ENCODE measurements around the gene PAPSS1.
"Not testable (repeated sequence)": the region's sequence is repeated elsewhere in the genome, so short reads cannot be mapped to it uniquely, and the experiment has no call there.

PAPSS1 gene

DNA sequence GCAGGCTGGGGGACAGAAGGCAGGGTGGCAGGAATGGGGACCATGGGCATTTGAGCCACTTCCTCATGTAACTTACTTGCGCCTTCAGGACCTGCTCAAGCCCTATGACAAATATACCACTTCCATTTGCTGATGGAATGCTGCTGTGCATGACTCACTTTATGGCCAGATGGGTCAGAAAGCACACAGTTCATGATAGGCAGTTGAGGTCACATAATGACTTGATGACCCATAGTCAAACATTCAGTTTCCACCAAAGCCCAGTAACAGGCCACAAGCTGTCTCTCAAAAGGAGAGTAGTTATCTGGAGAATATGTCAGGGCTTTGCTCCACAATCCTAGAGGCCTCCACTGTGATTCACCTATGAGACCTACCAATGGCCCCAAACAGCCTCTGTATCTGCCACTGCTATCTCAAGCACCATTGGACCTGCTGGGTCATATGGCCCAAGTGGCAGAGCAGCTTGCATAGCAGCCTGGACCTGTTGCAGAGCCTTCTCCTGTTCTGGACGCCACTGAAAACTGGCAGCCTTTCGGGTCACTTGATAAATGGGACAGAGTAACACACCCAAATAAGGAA lies 5.3 kb upstream of the PAPSS1 start:
- DNase-seq (ENCODE audit: low spot score) (no peak), ATAC-seq (ENCODE audit: low read depth) (no peak)
- TF ChIP-seq, protein P1, sequence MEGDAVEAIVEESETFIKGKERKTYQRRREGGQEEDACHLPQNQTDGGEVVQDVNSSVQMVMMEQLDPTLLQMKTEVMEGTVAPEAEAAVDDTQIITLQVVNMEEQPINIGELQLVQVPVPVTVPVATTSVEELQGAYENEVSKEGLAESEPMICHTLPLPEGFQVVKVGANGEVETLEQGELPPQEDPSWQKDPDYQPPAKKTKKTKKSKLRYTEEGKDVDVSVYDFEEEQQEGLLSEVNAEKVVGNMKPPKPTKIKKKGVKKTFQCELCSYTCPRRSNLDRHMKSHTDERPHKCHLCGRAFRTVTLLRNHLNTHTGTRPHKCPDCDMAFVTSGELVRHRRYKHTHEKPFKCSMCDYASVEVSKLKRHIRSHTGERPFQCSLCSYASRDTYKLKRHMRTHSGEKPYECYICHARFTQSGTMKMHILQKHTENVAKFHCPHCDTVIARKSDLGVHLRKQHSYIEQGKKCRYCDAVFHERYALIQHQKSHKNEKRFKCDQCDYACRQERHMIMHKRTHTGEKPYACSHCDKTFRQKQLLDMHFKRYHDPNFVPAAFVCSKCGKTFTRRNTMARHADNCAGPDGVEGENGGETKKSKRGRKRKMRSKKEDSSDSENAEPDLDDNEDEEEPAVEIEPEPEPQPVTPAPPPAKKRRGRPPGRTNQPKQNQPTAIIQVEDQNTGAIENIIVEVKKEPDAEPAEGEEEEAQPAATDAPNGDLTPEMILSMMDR (IDR thresholded peaks at IDR 0.05; ENCODE audit: poor library complexity, severe bottlenecking): no peak

DNA sequence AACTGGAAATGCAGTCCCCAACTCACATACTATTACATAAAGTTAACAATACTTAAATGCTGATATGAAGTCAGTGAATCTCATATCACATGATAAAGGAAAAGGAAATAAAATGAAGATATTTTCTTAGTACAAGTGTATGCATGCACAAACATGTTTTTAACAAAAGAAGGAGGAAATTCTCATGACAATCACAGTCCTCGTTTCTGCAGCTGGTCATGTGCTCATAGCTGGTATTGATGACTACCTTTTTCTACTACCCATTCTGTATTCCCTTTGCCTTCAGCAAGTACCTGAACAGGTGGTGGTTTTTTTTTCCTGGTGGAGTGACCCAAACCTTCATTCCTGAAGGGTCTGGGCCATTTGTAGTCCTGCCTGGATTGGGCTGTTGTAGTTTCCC lies 3.3 kb upstream of the PAPSS1 start:
- H3K9me3 ChIP-seq (ENCODE audit: severe bottlenecking); H3K4me3 ChIP-seq (ENCODE audit: severe bottlenecking); H3K4me1 ChIP-seq (ENCODE audit: insufficient read depth, poor library complexity, severe bottlenecking); H3K27me3 ChIP-seq (ENCODE audit: insufficient read depth, poor library complexity, severe bottlenecking); DNase-seq (ENCODE audit: low spot score); ATAC-seq (ENCODE audit: low read depth); H3K36me3 ChIP-seq (ENCODE audit: low read depth); H3K27ac ChIP-seq (ENCODE audit: poor library complexity, severe bottlenecking): not testable (repeated sequence)

More for the DNA sequence above, 5.3 kb upstream of the PAPSS1 start:
- no peaks in the 10 kb centered on the region for H3K27me3 ChIP-seq (ENCODE audit: insufficient read depth, poor library complexity, severe bottlenecking)
- no peaks in the 10 kb centered on the region for H3K4me1 ChIP-seq (ENCODE audit: insufficient read depth, poor library complexity, severe bottlenecking)
- no peaks in the 10 kb centered on the region for H3K36me3 ChIP-seq (ENCODE audit: low read depth)
- H3K27ac ChIP-seq (ENCODE audit: poor library complexity, severe bottlenecking): no peak overlapping the region
- H3K9me3 ChIP-seq (ENCODE audit: severe bottlenecking): no peaks in the 10 kb centered on the region
- H3K4me3 ChIP-seq (ENCODE audit: severe bottlenecking): no peak overlapping the region

DNA sequence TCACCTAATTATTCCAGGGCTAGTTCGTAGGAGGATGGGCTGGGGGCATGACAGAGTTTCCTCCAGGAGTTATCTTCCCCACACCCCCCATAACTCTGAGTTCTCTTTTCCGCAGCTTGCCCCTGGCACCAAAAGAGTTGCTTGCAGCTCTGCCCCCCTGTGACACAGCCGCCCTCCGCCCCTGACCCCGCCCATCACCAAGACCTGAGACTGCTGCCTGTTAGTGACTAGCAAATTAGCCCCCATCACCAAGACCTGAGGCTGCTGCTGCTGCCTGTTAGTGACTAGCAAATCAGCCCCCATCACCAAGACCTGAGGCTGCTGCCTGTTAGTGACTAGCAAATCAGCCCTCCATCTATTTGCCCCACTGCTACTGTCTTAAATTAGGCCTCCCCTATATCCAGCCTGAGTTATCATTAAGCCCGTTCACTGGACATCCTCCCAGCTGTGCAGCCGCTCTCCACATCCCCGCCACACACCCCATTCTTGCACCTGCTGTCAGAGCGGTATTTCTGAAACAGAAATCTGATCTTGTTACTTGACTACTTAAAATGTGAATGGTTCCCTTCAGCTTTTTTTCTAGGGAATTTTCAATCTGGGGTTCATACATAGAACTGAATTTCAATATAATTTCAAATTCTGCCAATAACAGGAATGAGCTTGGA lies 1.5 kb upstream of the PAPSS1 start:
- H3K27ac ChIP-seq (ENCODE audit: poor library complexity, severe bottlenecking): no peak overlapping the region
- DNase-seq (ENCODE audit: low spot score): no peak
- no peak for ATAC-seq (ENCODE audit: low read depth)
- peaks cover 6% of the 10 kb centered on the region for H3K4me1 ChIP-seq (ENCODE audit: insufficient read depth, poor library complexity, severe bottlenecking)
- H3K36me3 ChIP-seq (ENCODE audit: low read depth): no peaks in the 10 kb centered on the region; the same call in 1 of the 2 replicates
- no peaks in the 10 kb centered on the region for H3K9me3 ChIP-seq (ENCODE audit: severe bottlenecking)
- H3K27me3 ChIP-seq (ENCODE audit: insufficient read depth, poor library complexity, severe bottlenecking): no peaks in the 10 kb centered on the region
- TF ChIP-seq, protein P1 (IDR thresholded peaks at IDR 0.05; ENCODE audit: poor library complexity, severe bottlenecking): no peak
- H3K4me3 ChIP-seq (ENCODE audit: severe bottlenecking): no peak overlapping the region

DNA sequence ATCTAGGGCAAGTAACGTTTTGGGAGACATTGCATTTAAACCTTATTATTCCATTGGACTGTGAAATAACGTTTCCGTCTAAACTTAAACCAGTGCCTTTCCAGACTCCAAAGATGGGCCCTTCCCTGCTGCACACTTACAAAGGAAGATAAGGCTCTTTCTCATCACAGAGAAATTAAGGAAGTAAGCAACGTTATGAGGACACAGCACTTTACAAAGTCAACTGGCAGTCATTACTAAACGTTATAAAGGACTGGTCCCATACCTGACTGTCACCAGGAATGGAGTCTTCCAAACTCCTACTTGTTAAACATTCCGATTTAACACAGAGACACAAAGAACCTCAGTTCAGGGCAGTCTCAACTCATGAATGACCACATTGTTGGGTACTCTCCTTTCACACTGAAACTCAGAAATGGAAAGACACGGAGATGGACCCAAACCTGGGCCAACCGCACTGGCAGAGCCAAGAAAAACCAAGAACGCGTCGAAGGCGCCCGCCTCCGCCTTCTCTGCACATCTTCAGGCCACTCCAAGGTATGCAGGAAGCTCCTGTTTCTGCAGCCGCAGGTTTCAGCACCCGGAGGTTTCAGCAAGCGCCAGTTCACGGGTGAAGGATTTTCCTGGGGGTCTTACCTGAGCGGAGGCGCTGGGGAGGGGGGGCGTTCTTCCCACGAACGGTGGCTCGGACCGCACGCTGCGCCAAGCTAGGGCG lies 670 bp downstream of the PAPSS1 start:
- Histone ChIP-seq H3K4me3 (ENCODE audit: severe bottlenecking) (peak overlapping the region; percentile 61), H3K36me3 (ENCODE audit: low read depth) (no peaks in the 10 kb centered on the region; the same call in 1 of the 2 replicates), H3K27ac (ENCODE audit: poor library complexity, severe bottlenecking) (peak overlapping the region; percentile 54), H3K9me3 (ENCODE audit: severe bottlenecking) (no peaks in the 10 kb centered on the region), H3K4me1 (ENCODE audit: insufficient read depth, poor library complexity, severe bottlenecking) (peaks cover 6% of the 10 kb centered on the region), H3K27me3 (ENCODE audit: insufficient read depth, poor library complexity, severe bottlenecking) (no peaks in the 10 kb centered on the region)
- ATAC-seq (ENCODE audit: low read depth): peak; percentile 47
- peak; percentile 64 for DNase-seq (ENCODE audit: low spot score)
- TF ChIP-seq, protein P1 (IDR thresholded peaks at IDR 0.05; ENCODE audit: poor library complexity, severe bottlenecking): no peak

DNA sequence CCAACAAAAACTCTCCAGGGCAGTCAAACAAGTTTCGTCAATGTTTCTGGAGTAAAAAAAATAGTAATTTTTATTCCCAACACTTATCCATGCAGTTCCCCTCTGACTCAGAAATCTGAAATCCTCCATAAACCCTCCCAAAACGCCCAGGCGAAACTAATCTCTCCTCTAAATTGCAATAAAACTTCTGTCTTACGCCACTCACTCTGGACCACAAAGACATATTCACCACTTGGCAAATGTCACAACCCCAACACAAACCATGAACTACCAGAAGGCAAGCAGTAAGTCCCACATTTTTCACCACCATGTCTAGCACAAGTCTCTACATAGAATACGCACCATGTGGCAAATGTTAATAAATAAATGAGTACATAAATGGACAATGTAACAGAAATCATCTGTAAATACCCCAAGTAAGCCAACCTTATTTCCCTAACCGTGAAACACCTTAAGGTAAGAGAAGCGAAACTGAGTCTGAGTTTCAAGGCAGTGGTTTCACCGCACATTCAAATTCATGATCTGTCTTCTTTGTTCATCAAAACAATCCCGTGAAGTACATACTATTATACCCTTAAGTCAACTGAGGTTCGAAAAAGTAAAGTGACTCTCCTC lies 1.6 kb downstream of the PAPSS1 start:
- TF ChIP-seq, protein P1 (IDR thresholded peaks at IDR 0.05; ENCODE audit: poor library complexity, severe bottlenecking): no peak
- peak overlapping the region; percentile 61 for H3K4me3 ChIP-seq (ENCODE audit: severe bottlenecking)
- H3K4me1 ChIP-seq (ENCODE audit: insufficient read depth, poor library complexity, severe bottlenecking): peaks cover 6% of the 10 kb centered on the region
- no peak for DNase-seq (ENCODE audit: low spot score)
- ATAC-seq (ENCODE audit: low read depth): no peak
- no peaks in the 10 kb centered on the region for H3K27me3 ChIP-seq (ENCODE audit: insufficient read depth, poor library complexity, severe bottlenecking)
- no peaks in the 10 kb centered on the region for H3K9me3 ChIP-seq (ENCODE audit: severe bottlenecking)
- H3K36me3 ChIP-seq (ENCODE audit: low read depth): no peaks in the 10 kb centered on the region; the same call in 1 of the 2 replicates
- peak overlapping the region; percentile 54 for H3K27ac ChIP-seq (ENCODE audit: poor library complexity, severe bottlenecking)

Measured in RWPE2 (cell line).